ENCODE results near the gene CPSF4L. TPM values are rescaled to one million over a fixed set of nuclear protein-coding genes. Genes with fewer than 3 reads are reported as not detected.

Gene CPSF4L
- total RNA-seq, 1 donor from 2014 or later, result not detected

- Histone ChIP-seq H3K4me3 (ENCODE audit: insufficient read depth, low read depth, low read length) (no peak overlapping the region), H3K4me1 (ENCODE audit: insufficient read depth, low read length) (peaks cover 36% of the 10 kb centered on the region), H3K27ac (ENCODE audit: low read depth, low read length) (no peak overlapping the region), H3K4me2 (ENCODE audit: low read length) (peak overlapping the region; percentile 60), H3K79me2 (ENCODE audit: insufficient read depth, low read length) (peaks cover 88% of the 10 kb centered on the region), H3K9me3 (ENCODE audit: insufficient read depth, low read depth, low read length) (no peaks in the 10 kb centered on the region), H3K9ac (ENCODE audit: low read length) (peak overlapping the region; percentile 37), H3K27me3 (ENCODE audit: insufficient read depth, low read length) (no peaks in the 10 kb centered on the region), H2AFZ (ENCODE audit: low read depth, low read length) (no peak overlapping the region), H3K36me3 (ENCODE audit: insufficient read depth, low read length) (peaks cover 3% of the 10 kb centered on the region), H4K20me1 (ENCODE audit: insufficient read depth, low read length) (peaks cover 49% of the 10 kb centered on the region)
- peaks cover 37% of the 10 kb centered on the region for H3K4me1 Mint-ChIP-seq (ENCODE audit: low read depth, unreplicated experiment)
- no peak for DNase-seq (ENCODE audit: low read depth)
- no peak for FAIRE-seq
- H3K27ac Mint-ChIP-seq (ENCODE audit: unreplicated experiment), result peak overlapping the region; percentile 26
- H3K4me3 Mint-ChIP-seq (ENCODE audit: unreplicated experiment), result peak overlapping the region; percentile 41
- H3K36me3 Mint-ChIP-seq (ENCODE audit: low read depth, unreplicated experiment), result peaks cover 3% of the 10 kb centered on the region
- H3K27me3 Mint-ChIP-seq (ENCODE audit: low read depth, unreplicated experiment), result no peaks in the 10 kb centered on the region
- no peaks in the 10 kb centered on the region for H3K9me3 Mint-ChIP-seq (ENCODE audit: unreplicated experiment)
- TF ChIP-seq EZH2 (IDR thresholded peaks at IDR 0.05; ENCODE audit: insufficient read depth, low read length), result no peak
- TF ChIP-seq CTCF (IDR thresholded peaks at IDR 0.05; ENCODE audit: insufficient read depth, low read depth, low read length), result no peak
Observed at GRCh38 chr17:73226556-73227172, 35.0 kb downstream of the CPSF4L start.

- Mint-ChIP-seq H3K36me3 (ENCODE audit: low read depth, unreplicated experiment) (no peaks in the 10 kb centered on the region), H3K27me3 (ENCODE audit: low read depth, unreplicated experiment) (no peaks in the 10 kb centered on the region), H3K4me1 (ENCODE audit: low read depth, unreplicated experiment) (peaks cover 37% of the 10 kb centered on the region), H3K27ac (ENCODE audit: unreplicated experiment) (no peak overlapping the region), H3K4me3 (ENCODE audit: unreplicated experiment) (no peak overlapping the region), H3K9me3 (ENCODE audit: unreplicated experiment) (no peaks in the 10 kb centered on the region)
- DNase-seq (ENCODE audit: low read depth), result no peak
- H3K4me1 ChIP-seq (ENCODE audit: insufficient read depth, low read length), result peaks cover 32% of the 10 kb centered on the region
- H2AFZ ChIP-seq (ENCODE audit: low read depth, low read length), result no peak overlapping the region
- FAIRE-seq, result no peak
- no peak for TF ChIP-seq EZH2 (IDR thresholded peaks at IDR 0.05; ENCODE audit: insufficient read depth, low read length)
- no peak for TF ChIP-seq CTCF (IDR thresholded peaks at IDR 0.05; ENCODE audit: insufficient read depth, low read depth, low read length)
- H3K27me3 ChIP-seq (ENCODE audit: insufficient read depth, low read length), result no peaks in the 10 kb centered on the region
- H3K79me2 ChIP-seq (ENCODE audit: insufficient read depth, low read length), result peaks cover 74% of the 10 kb centered on the region
- H3K4me3 ChIP-seq (ENCODE audit: insufficient read depth, low read depth, low read length), result no peak overlapping the region
- H4K20me1 ChIP-seq (ENCODE audit: insufficient read depth, low read length), result peaks cover 49% of the 10 kb centered on the region
- no peak overlapping the region for H3K4me2 ChIP-seq (ENCODE audit: low read length)
- H3K36me3 ChIP-seq (ENCODE audit: insufficient read depth, low read length), result peaks cover 3% of the 10 kb centered on the region
- H3K9me3 ChIP-seq (ENCODE audit: insufficient read depth, low read depth, low read length), result no peaks in the 10 kb centered on the region
- H3K9ac ChIP-seq (ENCODE audit: low read length), result no peak overlapping the region
- H3K27ac ChIP-seq (ENCODE audit: low read depth, low read length), result no peak overlapping the region
Observed at GRCh38 chr17:73224663-73225305, 36.9 kb downstream of the CPSF4L start.

GRCh38 chr17:73224237-73224636 lies 37.4 kb downstream of the CPSF4L start:
- Mint-ChIP-seq H3K27me3 (ENCODE audit: low read depth, unreplicated experiment) (no peaks in the 10 kb centered on the region), H3K36me3 (ENCODE audit: low read depth, unreplicated experiment) (no peaks in the 10 kb centered on the region), H3K27ac (ENCODE audit: unreplicated experiment) (no peak overlapping the region), H3K9me3 (ENCODE audit: unreplicated experiment) (no peaks in the 10 kb centered on the region), H3K4me1 (ENCODE audit: low read depth, unreplicated experiment) (peaks cover 35% of the 10 kb centered on the region), H3K4me3 (ENCODE audit: unreplicated experiment) (no peak overlapping the region)
- H2AFZ ChIP-seq (ENCODE audit: low read depth, low read length), result no peak overlapping the region
- peaks cover 47% of the 10 kb centered on the region for H4K20me1 ChIP-seq (ENCODE audit: insufficient read depth, low read length)
- H3K4me2 ChIP-seq (ENCODE audit: low read length), result no peak overlapping the region
- H3K36me3 ChIP-seq (ENCODE audit: insufficient read depth, low read length), result peaks cover 3% of the 10 kb centered on the region
- peaks cover 69% of the 10 kb centered on the region for H3K79me2 ChIP-seq (ENCODE audit: insufficient read depth, low read length)
- DNase-seq (ENCODE audit: low read depth), result no peak
- H3K4me3 ChIP-seq (ENCODE audit: insufficient read depth, low read depth, low read length), result no peak overlapping the region
- no peak overlapping the region for H3K27ac ChIP-seq (ENCODE audit: low read depth, low read length)
- TF ChIP-seq EZH2 (IDR thresholded peaks at IDR 0.05; ENCODE audit: insufficient read depth, low read length), result no peak
- no peak for TF ChIP-seq CTCF (IDR thresholded peaks at IDR 0.05; ENCODE audit: insufficient read depth, low read depth, low read length)
- H3K9me3 ChIP-seq (ENCODE audit: insufficient read depth, low read depth, low read length), result no peaks in the 10 kb centered on the region
- H3K4me1 ChIP-seq (ENCODE audit: insufficient read depth, low read length), result peaks cover 31% of the 10 kb centered on the region
- no peaks in the 10 kb centered on the region for H3K27me3 ChIP-seq (ENCODE audit: insufficient read depth, low read length)
- H3K9ac ChIP-seq (ENCODE audit: low read length), result no peak overlapping the region
- FAIRE-seq, result no peak

Measured in astrocyte (in vitro differentiated cells and primary cell).